GM21786 (cell line): ENCODE measurements around the gene B3GALT2.
"Not testable (repeated sequence)": the region's sequence is repeated elsewhere in the genome, so short reads cannot be mapped to it uniquely, and the experiment has no call there.

ENCODE experiments used
- ATAC-seq: cut with Tn5 transposase; IDR thresholded peaks from one replicate; pipeline ENCODE4 v1.9.1; 2021; ENCODE audit not compliant: unreplicated experiment

B3GALT2 gene, protein sequence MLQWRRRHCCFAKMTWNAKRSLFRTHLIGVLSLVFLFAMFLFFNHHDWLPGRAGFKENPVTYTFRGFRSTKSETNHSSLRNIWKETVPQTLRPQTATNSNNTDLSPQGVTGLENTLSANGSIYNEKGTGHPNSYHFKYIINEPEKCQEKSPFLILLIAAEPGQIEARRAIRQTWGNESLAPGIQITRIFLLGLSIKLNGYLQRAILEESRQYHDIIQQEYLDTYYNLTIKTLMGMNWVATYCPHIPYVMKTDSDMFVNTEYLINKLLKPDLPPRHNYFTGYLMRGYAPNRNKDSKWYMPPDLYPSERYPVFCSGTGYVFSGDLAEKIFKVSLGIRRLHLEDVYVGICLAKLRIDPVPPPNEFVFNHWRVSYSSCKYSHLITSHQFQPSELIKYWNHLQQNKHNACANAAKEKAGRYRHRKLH

DNA sequence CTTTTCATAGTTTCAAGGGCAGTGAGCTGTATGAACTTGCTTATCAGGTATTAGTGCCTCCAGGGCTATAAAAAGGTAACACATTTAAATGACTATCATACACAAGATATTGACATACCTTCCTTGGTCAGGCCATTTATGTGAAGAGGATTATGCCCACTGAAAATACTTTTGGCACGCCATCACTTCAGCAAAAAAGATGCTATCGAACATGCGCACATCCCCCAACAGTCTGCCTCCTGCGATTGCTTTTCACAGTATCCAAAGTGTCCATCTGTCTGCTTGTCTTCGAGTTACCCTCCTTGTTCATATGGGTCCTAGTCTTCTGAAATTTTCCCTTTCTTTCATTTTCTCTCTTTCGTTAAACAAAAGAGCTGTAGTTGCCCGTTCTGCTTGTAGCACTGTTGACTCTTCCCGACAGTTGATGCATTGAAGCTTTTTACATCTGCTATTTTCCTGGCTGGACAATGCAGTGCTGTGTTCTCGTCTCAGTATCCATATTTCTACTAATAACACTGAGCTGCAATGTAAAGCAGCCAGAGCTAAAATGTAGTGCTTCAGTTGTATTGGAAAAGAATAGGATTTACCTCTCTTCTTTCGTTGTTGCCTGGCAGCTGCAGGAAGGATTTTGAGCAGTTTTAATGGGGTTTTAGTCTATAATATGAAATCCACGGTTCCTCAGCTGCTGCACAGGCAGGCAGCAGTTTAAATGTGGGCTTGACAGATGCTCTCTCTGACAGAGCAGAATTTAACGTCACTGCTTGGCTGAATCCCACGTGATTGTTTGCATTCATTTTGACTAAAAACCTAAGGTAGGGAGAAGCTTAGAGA, at the start of gene B3GALT2:
B3GALT2 (minus strand) TSS at position 713 of the 831 bp plus-strand sequence. CDS start 5,051 bp downstream, outside the sequence.
- no peak for ATAC-seq

DNA sequence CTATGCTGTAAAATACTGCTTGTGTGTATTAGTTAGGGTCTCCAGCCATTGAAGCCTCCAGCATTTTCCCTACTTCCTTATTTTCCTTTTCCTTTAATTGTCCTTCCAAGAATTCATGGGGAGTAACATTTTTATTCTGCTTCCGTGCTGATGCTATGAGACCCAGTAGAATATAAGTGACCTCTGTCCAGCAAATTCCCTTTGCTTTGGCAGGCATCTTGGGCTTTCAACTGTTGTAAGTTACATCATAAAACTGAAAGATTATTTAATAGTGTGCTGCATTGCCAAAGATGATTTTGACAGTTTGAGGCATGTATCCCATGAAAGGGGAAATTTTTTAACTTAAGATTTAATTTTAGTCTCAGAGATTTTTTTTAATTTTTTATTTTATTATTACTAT, 48.1 kb upstream of the B3GALT2 start:
- ATAC-seq, result no peak

- not testable (repeated sequence) for ATAC-seq
Observed at GRCh38 chr1:193231146-193231545, 44.7 kb upstream of the B3GALT2 start.

- ATAC-seq, result no peak
Observed at GRCh38 chr1:193229136-193229535, 42.7 kb upstream of the B3GALT2 start.

- no peak for ATAC-seq
Observed at GRCh38 chr1:193222056-193222615, 35.7 kb upstream of the B3GALT2 start.

DNA sequence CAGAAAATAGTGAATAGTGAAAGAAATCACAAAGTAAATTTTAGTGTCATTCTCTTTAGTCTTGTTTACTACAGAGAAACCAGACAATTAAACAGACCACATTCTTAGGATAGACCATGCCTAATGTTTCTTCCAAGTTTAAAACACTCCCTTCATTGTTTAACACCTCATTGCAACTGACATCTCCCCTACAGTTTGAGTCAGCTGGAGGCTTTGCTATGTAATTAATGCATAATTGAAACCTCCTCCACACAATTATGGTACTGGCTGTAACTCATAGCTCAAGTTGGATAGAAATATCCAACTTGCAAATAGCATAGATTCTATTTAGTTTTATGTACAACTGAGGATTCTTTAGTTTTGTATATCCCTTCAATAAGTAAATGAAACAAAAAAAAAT, 35.2 kb upstream of the B3GALT2 start:
- no peak for ATAC-seq

GRCh38 chr1:193219391-193219790, 33.0 kb upstream of the B3GALT2 start:
- no peak for ATAC-seq

- no peak for ATAC-seq
Observed at GRCh38 chr1:193216920-193217319, 30.5 kb upstream of the B3GALT2 start.

- no peak for ATAC-seq
Observed at GRCh38 chr1:193213998-193214397, 27.6 kb upstream of the B3GALT2 start.

DNA sequence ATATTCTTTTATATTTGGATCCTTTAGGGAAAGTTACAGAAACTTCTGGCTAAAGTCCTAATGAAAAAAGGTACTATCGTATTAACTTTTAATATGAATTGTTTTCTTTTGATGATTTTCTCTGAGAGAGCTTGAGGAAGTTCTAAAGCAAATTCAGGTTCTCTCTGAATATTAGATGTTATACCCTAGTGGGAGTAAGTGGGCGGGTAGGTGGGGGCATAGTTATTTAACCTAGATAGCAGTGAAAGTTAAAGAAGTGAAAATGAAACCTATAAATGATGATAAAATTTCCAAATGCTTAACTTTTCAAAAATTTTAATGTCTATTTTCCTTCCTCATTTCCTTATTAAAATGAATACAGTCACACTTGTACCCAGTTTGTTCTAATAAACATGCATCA, 26.2 kb upstream of the B3GALT2 start:
- no peak for ATAC-seq

GRCh38 chr1:193211539-193211938, 25.1 kb upstream of the B3GALT2 start:
- peak; percentile 84 for ATAC-seq

DNA sequence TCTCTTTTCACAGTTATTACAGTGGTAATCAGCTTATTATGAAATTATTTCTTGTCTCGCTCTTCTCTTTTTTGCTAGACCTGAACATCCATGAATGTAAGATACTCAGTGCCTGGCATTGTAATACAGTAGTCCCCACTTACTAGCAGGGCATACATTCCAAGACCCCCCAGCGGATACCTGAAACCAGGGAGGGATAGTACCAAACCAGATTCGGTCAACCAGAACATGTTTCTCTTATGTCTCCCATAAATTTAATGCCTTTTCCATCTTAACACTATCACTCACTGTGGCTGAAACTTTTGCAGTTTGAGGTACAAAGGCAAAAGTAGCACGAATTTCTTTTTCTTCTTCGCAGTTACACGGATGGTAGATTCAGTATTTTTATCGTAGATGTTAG, 24.6 kb upstream of the B3GALT2 start:
- ATAC-seq, result no peak

- ATAC-seq, result no peak
Observed at GRCh38 chr1:193201021-193201420, 14.6 kb upstream of the B3GALT2 start.

- ATAC-seq, result no peak
Observed at GRCh38 chr1:193199940-193200339, 13.5 kb upstream of the B3GALT2 start.

DNA sequence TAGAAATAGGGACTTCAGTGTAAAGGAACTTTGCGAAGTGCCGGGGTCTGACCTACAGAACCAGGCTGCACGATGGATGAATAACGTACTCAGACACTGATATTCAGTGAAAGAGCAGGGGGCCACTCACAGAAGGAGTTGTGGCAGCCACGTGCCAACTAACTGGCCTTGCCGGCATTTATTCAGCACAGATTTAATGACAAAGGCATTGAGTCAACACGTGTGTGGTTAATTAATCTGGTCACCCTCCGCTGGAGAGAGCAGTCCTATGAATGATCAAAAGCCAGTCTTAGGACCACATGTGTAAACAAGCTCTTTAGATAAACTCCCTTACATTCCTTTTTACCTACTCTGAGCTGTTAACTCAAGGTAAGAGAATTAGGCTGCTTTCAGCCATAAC, 6.2 kb upstream of the B3GALT2 start:
- no peak for ATAC-seq

DNA sequence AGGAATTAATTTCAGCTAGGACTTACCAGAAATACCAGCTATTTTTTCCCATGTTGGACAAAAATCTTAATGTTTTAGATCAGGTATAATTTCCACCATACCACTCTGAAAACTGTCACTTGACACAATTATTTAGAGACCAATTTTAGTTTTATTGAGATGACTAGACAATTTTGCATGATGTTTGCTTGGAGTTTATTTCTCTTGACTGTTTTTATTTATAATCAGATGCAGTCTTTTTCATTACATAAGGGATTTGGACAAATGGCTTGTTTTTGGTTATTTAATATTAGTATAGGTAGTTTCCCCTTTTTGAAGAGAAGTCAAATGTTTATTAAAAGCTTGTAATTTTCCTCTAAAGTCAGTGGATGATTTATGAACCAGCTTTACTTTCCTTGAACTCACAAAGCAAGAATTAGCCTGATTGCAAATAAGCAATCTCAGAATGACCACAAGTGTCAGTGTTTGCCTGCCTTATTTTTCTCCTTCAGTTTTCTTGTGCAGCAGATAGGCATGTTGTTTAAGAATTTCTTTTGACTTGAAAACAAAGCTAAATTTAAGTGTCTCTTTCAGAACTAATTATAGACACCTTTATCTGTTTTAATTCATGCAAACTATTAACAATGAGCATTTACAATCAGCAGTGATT, 3.8 kb upstream of the B3GALT2 start:
- no peak for ATAC-seq

DNA sequence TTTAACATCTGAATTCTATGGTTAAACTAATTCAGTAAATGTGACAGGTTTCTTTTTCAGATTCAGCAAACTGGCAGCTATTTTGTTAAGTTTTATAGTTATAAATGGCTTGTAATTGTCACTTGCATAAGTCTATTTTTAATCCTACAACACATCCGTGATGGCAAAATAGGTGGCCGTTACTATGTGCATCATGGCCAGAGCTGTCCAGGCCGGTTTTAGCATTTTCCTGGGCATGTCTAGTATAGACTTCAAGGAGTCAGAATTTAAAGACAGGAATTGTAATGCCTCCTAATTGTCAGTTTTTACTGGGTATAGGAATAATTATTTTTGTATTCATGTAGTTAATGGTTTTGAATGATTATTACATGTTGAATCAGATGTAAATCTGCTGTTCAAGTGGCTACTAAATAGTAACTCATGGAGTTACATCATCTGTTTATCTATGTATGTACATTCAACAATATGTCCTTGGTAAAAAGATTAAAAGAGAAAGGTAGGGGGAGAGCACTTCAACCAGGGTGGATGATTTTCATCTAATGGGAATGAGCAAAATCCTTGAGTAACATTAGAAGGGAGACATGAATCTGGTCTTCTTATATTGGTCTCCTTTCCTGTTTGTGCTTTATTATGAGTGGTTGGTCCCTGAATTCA, 3.2 kb upstream of the B3GALT2 start:
- ATAC-seq, result no peak

DNA sequence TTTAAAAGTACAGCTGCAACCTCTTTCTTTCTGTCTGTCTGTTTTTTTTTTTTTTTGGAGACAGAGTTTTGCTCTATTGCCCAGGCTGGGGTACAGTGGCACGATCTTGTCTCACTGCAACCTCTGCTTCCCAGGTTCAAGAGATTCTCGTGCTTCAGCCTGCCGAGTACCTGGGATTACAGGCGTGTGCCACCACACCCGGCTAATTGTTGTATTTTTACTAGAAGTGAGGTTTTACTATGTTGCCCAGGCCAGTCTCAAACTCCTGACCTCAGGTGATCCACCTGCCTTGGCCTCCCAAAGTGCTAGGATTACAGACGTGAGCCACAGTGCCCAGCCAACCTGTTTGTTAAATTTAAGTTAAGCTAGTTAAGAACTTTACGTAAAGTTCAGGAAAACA, 2.5 kb upstream of the B3GALT2 start:
- ATAC-seq, result not testable (repeated sequence)

DNA sequence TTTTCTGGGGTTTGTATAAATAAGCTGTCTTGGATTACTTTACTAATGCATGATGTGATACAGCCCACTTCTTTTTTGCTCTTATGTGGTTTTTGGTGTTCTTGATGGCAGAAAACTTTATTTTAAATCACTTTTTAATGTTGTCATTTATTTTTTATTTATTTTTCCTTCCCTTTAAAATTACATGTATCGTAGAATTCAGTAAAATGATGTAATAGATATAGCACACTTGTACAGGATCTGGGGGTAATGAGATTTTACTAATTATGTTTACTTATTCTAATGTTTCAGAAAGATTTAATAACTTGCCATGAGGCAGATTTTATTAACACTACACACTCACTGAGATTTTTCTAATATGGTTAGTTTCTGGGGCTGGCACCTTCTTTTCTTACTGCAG, 701 bp upstream of the B3GALT2 start:
- no peak for ATAC-seq

DNA sequence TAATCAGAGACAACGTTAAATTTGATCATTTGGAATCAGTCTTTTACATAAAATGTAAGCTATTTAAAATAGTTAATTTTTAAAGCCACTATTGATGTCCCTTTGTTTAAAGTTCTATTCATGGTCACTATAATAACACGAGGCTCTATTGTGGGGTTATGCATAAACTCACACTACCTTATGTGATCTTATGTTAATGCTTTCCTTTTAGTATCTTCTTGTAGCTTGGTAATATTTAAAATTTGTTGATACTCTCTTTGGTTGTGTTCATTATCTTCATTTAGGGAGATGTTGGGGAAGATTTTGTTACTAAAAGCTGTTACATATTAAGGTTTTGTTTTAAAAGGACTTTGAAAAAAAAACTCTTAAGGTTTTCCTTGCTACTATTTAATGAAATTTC, 1.2 kb downstream of the B3GALT2 start:
- no peak for ATAC-seq

- ATAC-seq, result no peak
Observed at GRCh38 chr1:193184776-193185175, 1.6 kb downstream of the B3GALT2 start.
